HCT116 (cell line): ENCODE results near the gene IGSF9. TPM values are rescaled to one million over a fixed set of nuclear protein-coding genes. Genes with fewer than 3 reads are reported as not detected.

Experiments used
- ATAC-seq: fragments of 200-7000 bp; cut with Tn5 transposase; 2 replicates; pipeline ENCODE4 v1.9.1; 2020; ENCODE audit warnings: mild to moderate bottlenecking, moderate library complexity
- BruUV-seq: library from RNA; stranded (reverse); fragments of 400-500 nt; replicated peaks from 2 replicates; lab custom pipeline; 2021; lab: Mats Ljungman, UMichigan
- CTCF ChIA-PET: fragments of 300-600 bp; sonication (Branson Sonifier 250); formaldehyde crosslinking; loops from one replicate; lab custom pipeline; 2021; ENCODE audit warnings: antibody characterized with exemption; lab: Charles Lee
- POLR2A ChIA-PET: fragments of 300-600, 350-600 bp; sonication (Branson Sonifier 250); formaldehyde crosslinking; loops from one replicate; lab custom pipeline; 2021; ENCODE audit warnings: antibody characterized with exemption; lab: Charles Lee
- RAD21 ChIA-PET, 2 experiments: fragments of 300-600 bp; sonication (Branson Sonifier 250); formaldehyde crosslinking; loops; one replicate each; lab custom pipeline; 2023; ENCODE audit warnings: low total read pairs in 2 of 2; ENCODE audit not compliant: uncharacterized antibody in 2 of 2, unreplicated experiment in 2 of 2, low non-redundant PET in 1 of 2; lab: Charles Lee
- DNase-seq: peaks from one replicate; pipeline ENCODE4 v3.0.0-alpha.2; 2010; ENCODE audit warnings: low read depth, low spot score
- H2AFZ ChIP-seq: fragments of 200-600 bp; shearing (Covaris generic), sonication (generic); 2 replicates; pipeline ENCODE4 v1.6.1; 2017; ENCODE audit warnings: low read depth, mixed run types, mixed read lengths, antibody characterized with exemption, low read length; ENCODE audit not compliant: poor library complexity, severe bottlenecking
- H3K27ac ChIP-seq: 2 replicates; pipeline ENCODE4 v1.5.1; 2012; ENCODE audit warnings: low read depth, low read length
- H3K27me3 ChIP-seq: fragments of 200-600 bp; sonication (generic); 2 replicates; pipeline ENCODE4 v1.6.1; 2016; ENCODE audit warnings: mixed run types, low read length, mixed read lengths; ENCODE audit not compliant: insufficient read depth
- H3K36me3 ChIP-seq, 2 experiments: fragments of 200-500 bp in 1 of 2; fragments of 200-600 bp in 1 of 2; sonication (Bioruptor generic) in 1 of 2; sonication (generic) in 1 of 2; 2 replicates each; pipeline versions ENCODE4 v1.5.1 to v1.6.1; 2014 to 2016; ENCODE audit warnings: low read length in 2 of 2, inconsistent platforms in 1 of 2, mixed read lengths in 1 of 2, mixed run types in 1 of 2; ENCODE audit not compliant: insufficient read depth in 2 of 2, control insufficient read depth in 1 of 2
- H3K4me1 ChIP-seq, 2 experiments: fragments of 200-600 bp in 1 of 2; sonication (generic) in 1 of 2; 2 replicates each; pipeline versions ENCODE4 v1.5.1 to v1.6.1; 2012 to 2017; ENCODE audit warnings: low read length in 2 of 2, inconsistent platforms in 1 of 2, mild to moderate bottlenecking in 1 of 2, mixed read lengths in 1 of 2, mixed run types in 1 of 2, moderate library complexity in 1 of 2; ENCODE audit not compliant: insufficient read depth in 2 of 2, control insufficient read depth in 1 of 2
- H3K4me2 ChIP-seq: fragments of 200-600 bp; sonication (generic); 2 replicates; pipeline ENCODE4 v1.6.1; 2017; ENCODE audit warnings: mixed run types, low read length, mixed read lengths
- H3K4me3 ChIP-seq, 2 experiments: fragments of 200-600 bp in 1 of 2; sonication (generic) in 1 of 2; replicated peaks in 1 of 2; 2 replicates each; pipeline ENCODE4 v1.5.1; 2011 to 2016; ENCODE audit warnings: low read length in 2 of 2, control low read depth in 1 of 2, low read depth in 1 of 2, mild to moderate bottlenecking in 1 of 2, mixed read lengths in 1 of 2, mixed run types in 1 of 2
- H3K79me2 ChIP-seq: fragments of 200-600 bp; sonication (generic); 2 replicates; pipeline ENCODE4 v1.6.1; 2017; ENCODE audit warnings: mild to moderate bottlenecking, mixed run types, low read length, moderate library complexity, mixed read lengths; ENCODE audit not compliant: insufficient read depth
- H3K9ac ChIP-seq: fragments of 200-600 bp; sonication (generic); 2 replicates; pipeline ENCODE4 v1.6.1; 2016; ENCODE audit warnings: low read length, mixed read lengths
- H3K9me2 ChIP-seq: fragments of 200-600 bp; sonication (generic), shearing (Covaris generic); 2 replicates; pipeline ENCODE4 v1.6.1; 2017; ENCODE audit warnings: mixed run types, mild to moderate bottlenecking, moderate library complexity; ENCODE audit not compliant: insufficient read depth
- H3K9me3 ChIP-seq, 2 experiments: fragments of 200-500 bp in 1 of 2; fragments of 200-600 bp in 1 of 2; sonication (Bioruptor generic) in 1 of 2; sonication (generic) in 1 of 2; 2 replicates each; pipeline ENCODE4 v1.6.1; 2014 to 2017; ENCODE audit warnings: low read length in 2 of 2, mixed read lengths in 2 of 2, inconsistent platforms in 1 of 2, low read depth in 1 of 2, mild to moderate bottlenecking in 1 of 2, mixed run types in 1 of 2, moderate library complexity in 1 of 2; ENCODE audit not compliant: control insufficient read depth in 1 of 2, insufficient read depth in 1 of 2
- H4K20me1 ChIP-seq: fragments of 200-600 bp; sonication (generic), shearing (Covaris generic); 2 replicates; pipeline ENCODE4 v1.6.1; 2017; ENCODE audit warnings: mixed run types, mild to moderate bottlenecking, moderate library complexity; ENCODE audit not compliant: insufficient read depth
- ATF3 ChIP-seq: IDR thresholded peaks from 2 replicates; pipeline ENCODE4 v1.6.1; 2012
- CBX3 ChIP-seq: IDR thresholded peaks from 2 replicates; pipeline ENCODE4 v1.6.1; 2012; ENCODE audit warnings: low read depth
- CTCF ChIP-seq, 3 experiments: fragments of 200-600 bp in 1 of 3; sonication (generic) in 1 of 3; IDR thresholded peaks in 2 of 3; conservative IDR thresholded peaks in 1 of 3; 2 replicates each; pipeline ENCODE4 v1.5.1; 2012 to 2017; ENCODE audit warnings: low read depth in 2 of 3, low read length in 2 of 3, antibody characterized with exemption in 1 of 3, borderline replicate concordance in 1 of 3, control low read depth in 1 of 3, mild to moderate bottlenecking in 1 of 3, mixed read lengths in 1 of 3, mixed run types in 1 of 3, moderate library complexity in 1 of 3; ENCODE audit not compliant: insufficient read depth in 1 of 3
- EGR1 ChIP-seq: IDR thresholded peaks from 2 replicates; pipeline ENCODE4 v1.6.1; 2012; ENCODE audit warnings: low read depth
- EZH2 ChIP-seq: fragments of 200-600 bp; sonication (generic); IDR thresholded peaks from 2 replicates; pipeline ENCODE4 v1.6.1; 2017; ENCODE audit warnings: antibody characterized with exemption, mixed run types
- EZH2phosphoT487 ChIP-seq: fragments of 200-600 bp; IDR thresholded peaks from 2 replicates; pipeline ENCODE4 v1.6.1; 2018; ENCODE audit warnings: antibody characterized with exemption, borderline replicate concordance
- FOSL1 ChIP-seq: IDR thresholded peaks from 2 replicates; pipeline ENCODE4 v1.6.1; 2012; ENCODE audit warnings: low read depth
- JUND ChIP-seq: IDR thresholded peaks from 2 replicates; pipeline ENCODE4 v1.6.1; 2012
- MAX ChIP-seq: IDR thresholded peaks from 2 replicates; pipeline ENCODE4 v1.6.1; 2012
- POLR2A ChIP-seq: IDR thresholded peaks from 2 replicates; pipeline ENCODE4 v1.7.0; 2011; ENCODE audit warnings: borderline replicate concordance; ENCODE audit not compliant: insufficient read depth, insufficient read length; ENCODE audit errors: extremely low read depth
- POLR2AphosphoS5 ChIP-seq: IDR thresholded peaks from 2 replicates; pipeline ENCODE4 v1.6.1; 2011; ENCODE audit warnings: mild to moderate bottlenecking, low read depth, low read length, moderate library complexity
- RAD21 ChIP-seq: IDR thresholded peaks from 2 replicates; pipeline ENCODE4 v1.6.1; 2012; ENCODE audit warnings: low read depth, mild to moderate bottlenecking
- REST ChIP-seq: IDR thresholded peaks from 2 replicates; pipeline ENCODE4 v1.6.1; 2012; ENCODE audit warnings: low read depth
- SIN3A ChIP-seq: IDR thresholded peaks from 2 replicates; pipeline ENCODE4 v1.6.1; 2012; ENCODE audit warnings: low read depth
- SP1 ChIP-seq: IDR thresholded peaks from 2 replicates; pipeline ENCODE4 v1.6.1; 2012; ENCODE audit warnings: low read depth
- SRF ChIP-seq: IDR thresholded peaks from 2 replicates; pipeline ENCODE4 v1.6.1; 2012; ENCODE audit warnings: low read depth
- TCF7L2 ChIP-seq: IDR thresholded peaks from 2 replicates; pipeline ENCODE4 v1.7.0; 2011; ENCODE audit warnings: borderline replicate concordance, inconsistent platforms; ENCODE audit not compliant: insufficient read depth, insufficient read length; ENCODE audit errors: extremely low read depth
- YY1 ChIP-seq: IDR thresholded peaks from 2 replicates; pipeline ENCODE4 v1.6.1; 2011; ENCODE audit warnings: low read length, low read depth, moderate library complexity, mild to moderate bottlenecking; ENCODE audit not compliant: insufficient replicate concordance; ENCODE audit errors: extremely low read depth
- ZFX ChIP-seq: fragments of 450-650 bp; IDR thresholded peaks from 2 replicates; pipeline ENCODE4 v1.6.1; 2017
- intact Hi-C: fragments of 100-400 bp; cut with micrococcal nuclease; formaldehyde crosslinking; loops from 2 replicates; pipeline ENCODE4 v1.10.0; 2022
- total RNA-seq: library from RNA; stranded (reverse); gene quantifications from one replicate; pipeline ENCODE4 v1.2.1, GENCODE V29; 2021; ENCODE audit not compliant: unreplicated experiment

IGSF9 gene
- total RNA-seq, 1 experiment from 2014 or later, result 10.3 TPM

GRCh38 chr1:159891275-159892157, 53.9 kb downstream of the IGSF9 start:
- Histone ChIP-seq H3K79me2 (no peaks in the 10 kb centered on the region), H3K9ac (no peak overlapping the region), H3K27ac (no peak overlapping the region), H3K4me1 (peaks cover 11 to 23% of the 10 kb centered on the region in 2 experiments; a peak in 3 of 4 replicates), H3K9me2 (no peaks in the 10 kb centered on the region), H3K4me2 (no peak overlapping the region), H3K4me3 (no peak overlapping the region), H3K27me3 (no peaks in the 10 kb centered on the region; the same call in 1 of the 2 replicates), H2AFZ (no peak overlapping the region), H3K9me3 (no peaks in the 10 kb centered on the region), H3K36me3 (no peaks in the 10 kb centered on the region), H4K20me1 (no peaks in the 10 kb centered on the region)
- ChIA-PET RAD21 (interaction anchor here (0.8 to 4.5 kb wide), 9 partner anchors 40 to 116 kb away, joined by 3 to 38 read pairs (median 5); partner anchors contain the start of gene DUSP23 (in 2 of the 2)), POLR2A (interaction anchor here (2.0 to 4.5 kb wide), 2 partner anchors 93 to 111 kb away, joined by 9 to 35 read pairs; partner anchors contain the start of gene DUSP23), CTCF (interaction anchor here (0.7 to 8.5 kb wide), 24 partner anchors 9 to 759 kb away, joined by 3 to 249 read pairs (median 6); partner anchors contain the start of genes CFAP45, DUSP23 and FCRL6)
- intact Hi-C loops, result loop anchor here (1.0 to 10.0 kb wide), 10 partner anchors 37 to 757 kb away; partner anchors contain the start of gene DUSP23
- BruUV-seq, result no TSS peak
- TF ChIP-seq EGR1 (peak; percentile 91), POLR2AphosphoS5 (0 out of 2 replicates have a peak, but pooled peaks have one; percentile 22), CTCF (IDR thresholded peaks at IDR 0.05 in 2 of 3, conservative IDR thresholded peaks at IDR 0.05 in 1 of 3; ENCODE audit: borderline replicate concordance in 1 of 3, insufficient read depth in 1 of 3, low read depth in 2 of 3, low read length in 2 of 3) (peak; percentile 99 to 100 (median 100)), YY1 (peak; percentile 71), RAD21 (peak; percentile 100), EZH2phosphoT487 (no peak), FOSL1 (no peak), POLR2A (no peak), JUND (no peak), ATF3 (no peak), TCF7L2 (no peak), SP1 (no peak), SIN3A (no peak), CBX3 (peak; percentile 73), ZFX (no peak), EZH2 (no peak), SRF (no peak), REST (no peak), MAX (peak; percentile 44; the same call in 1 of the 2 replicates)
- DNase-seq (peak; percentile 87), ATAC-seq (peak; percentile 94)
